OCI-LY3 (cell line): ENCODE data around the gene SPRYD7.

Experiments
- H2AFZ ChIP-seq: fragments of 200-600, 300-600 bp; shearing (Covaris generic); 2 replicates; pipeline ENCODE4 v1.6.0; 2014; ENCODE audit warnings: antibody characterized with exemption, low read depth, low read length
- H3K27ac ChIP-seq: fragments of 200-600, 300-600 bp; sonication (generic); 2 replicates; pipeline ENCODE4 v1.5.1; 2014; ENCODE audit warnings: mild to moderate bottlenecking, low read length, moderate library complexity, mixed read lengths
- H3K27me3 ChIP-seq: fragments of 200-600, 300-600 bp; sonication (generic); 2 replicates; pipeline ENCODE4 v1.6.1; 2014; ENCODE audit warnings: low read depth, low read length, mixed read lengths
- H3K36me3 ChIP-seq: fragments of 200-600, 300-600 bp; sonication (generic); replicated peaks from 2 replicates; pipeline ENCODE3; 2014; ENCODE audit warnings: low read depth, low read length, mixed read lengths
- H3K4me1 ChIP-seq: fragments of 300-600, 200-600 bp; sonication (generic); 2 replicates; pipeline ENCODE4 v1.6.1; 2014; ENCODE audit warnings: low read length, mixed read lengths
- H3K4me2 ChIP-seq: fragments of 200-600, 300-600 bp; sonication (generic); 2 replicates; pipeline ENCODE4 v1.6.1; 2014; ENCODE audit warnings: low read length, mixed read lengths
- H3K4me3 ChIP-seq: fragments of 300-600, 200-600 bp; sonication (generic); 2 replicates; pipeline ENCODE4 v1.5.1; 2014; ENCODE audit warnings: antibody characterized with exemption, mild to moderate bottlenecking, low read length, moderate library complexity
- H3K79me2 ChIP-seq: fragments of 300-600, 200-600 bp; shearing (Covaris generic); 2 replicates; pipeline ENCODE4 v1.6.1; 2014; ENCODE audit warnings: mild to moderate bottlenecking, low read length, mixed read lengths
- H3K9ac ChIP-seq: fragments of 300-600, 200-600 bp; shearing (Covaris generic); 2 replicates; pipeline ENCODE4 v1.6.0; 2014; ENCODE audit warnings: mild to moderate bottlenecking, low read length, moderate library complexity
- H3K9me3 ChIP-seq: fragments of 200-600, 300-600 bp; shearing (Covaris generic); 2 replicates; pipeline ENCODE4 v1.6.1; 2014; ENCODE audit warnings: low read length, mixed read lengths; ENCODE audit not compliant: insufficient read depth
- H4K20me1 ChIP-seq: fragments of 200-600, 300-600 bp; sonication (generic); 2 replicates; pipeline ENCODE4 v1.6.1; 2016; ENCODE audit warnings: low read length, mixed read lengths; ENCODE audit not compliant: insufficient read depth
- EZH2phosphoT487 ChIP-seq: fragments of 200-600 bp; shearing (Covaris generic); IDR thresholded peaks from 2 replicates; pipeline ENCODE4 v1.6.1; 2018; ENCODE audit warnings: antibody characterized with exemption, mixed run types, low read depth
- TF ChIP-seq, protein P1 (sequence below): fragments of 200-600, 300-600 bp; sonication (generic); IDR thresholded peaks from 2 replicates; pipeline ENCODE4 v1.5.1; 2014; ENCODE audit warnings: antibody characterized with exemption, low read length, low read depth

The SPRYD7 gene

GRCh38 chr13:49874430-49874829, 61.7 kb downstream of the SPRYD7 start:
- Histone ChIP-seq H4K20me1 (no peaks in the 10 kb centered on the region), H3K4me1 (no peaks in the 10 kb centered on the region), H3K4me3 (no peak overlapping the region), H3K4me2 (no peak overlapping the region), H2AFZ (no peak overlapping the region), H3K9ac (no peak overlapping the region), H3K27ac (no peak overlapping the region), H3K27me3 (no peaks in the 10 kb centered on the region), H3K9me3 (peaks cover 40% of the 10 kb centered on the region), H3K79me2 (no peaks in the 10 kb centered on the region), H3K36me3 (no peaks in the 10 kb centered on the region)
- TF ChIP-seq, protein P1, sequence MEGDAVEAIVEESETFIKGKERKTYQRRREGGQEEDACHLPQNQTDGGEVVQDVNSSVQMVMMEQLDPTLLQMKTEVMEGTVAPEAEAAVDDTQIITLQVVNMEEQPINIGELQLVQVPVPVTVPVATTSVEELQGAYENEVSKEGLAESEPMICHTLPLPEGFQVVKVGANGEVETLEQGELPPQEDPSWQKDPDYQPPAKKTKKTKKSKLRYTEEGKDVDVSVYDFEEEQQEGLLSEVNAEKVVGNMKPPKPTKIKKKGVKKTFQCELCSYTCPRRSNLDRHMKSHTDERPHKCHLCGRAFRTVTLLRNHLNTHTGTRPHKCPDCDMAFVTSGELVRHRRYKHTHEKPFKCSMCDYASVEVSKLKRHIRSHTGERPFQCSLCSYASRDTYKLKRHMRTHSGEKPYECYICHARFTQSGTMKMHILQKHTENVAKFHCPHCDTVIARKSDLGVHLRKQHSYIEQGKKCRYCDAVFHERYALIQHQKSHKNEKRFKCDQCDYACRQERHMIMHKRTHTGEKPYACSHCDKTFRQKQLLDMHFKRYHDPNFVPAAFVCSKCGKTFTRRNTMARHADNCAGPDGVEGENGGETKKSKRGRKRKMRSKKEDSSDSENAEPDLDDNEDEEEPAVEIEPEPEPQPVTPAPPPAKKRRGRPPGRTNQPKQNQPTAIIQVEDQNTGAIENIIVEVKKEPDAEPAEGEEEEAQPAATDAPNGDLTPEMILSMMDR, result no peak
- TF ChIP-seq EZH2phosphoT487, result no peak

DNA sequence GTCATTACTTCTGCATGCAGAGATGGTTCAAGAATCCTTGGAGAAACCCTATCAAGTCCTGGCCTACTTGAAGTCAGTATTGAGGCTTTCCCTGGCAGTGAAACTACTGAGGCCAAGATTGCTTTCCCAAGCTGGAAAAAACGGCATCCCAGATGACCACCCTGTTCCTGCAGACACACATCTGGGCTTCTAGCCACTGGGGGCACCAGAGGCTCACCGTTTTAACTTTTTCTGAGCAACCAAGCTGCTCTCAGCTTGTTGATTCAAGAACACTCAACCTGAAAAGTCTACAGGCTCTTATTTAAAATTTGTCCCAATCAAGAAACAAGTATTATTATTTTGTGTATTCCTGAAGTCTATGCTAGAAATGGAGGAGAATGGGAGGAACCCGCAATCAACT, 66.6 kb downstream of the SPRYD7 start:
- H3K4me3 ChIP-seq, result no peak overlapping the region
- no peaks in the 10 kb centered on the region for H3K79me2 ChIP-seq
- H3K9me3 ChIP-seq, result peaks cover 12% of the 10 kb centered on the region
- no peak overlapping the region for H2AFZ ChIP-seq
- H3K36me3 ChIP-seq, result no peaks in the 10 kb centered on the region
- H4K20me1 ChIP-seq, result no peaks in the 10 kb centered on the region
- H3K9ac ChIP-seq, result no peak overlapping the region
- no peak overlapping the region for H3K4me2 ChIP-seq
- no peak overlapping the region for H3K27ac ChIP-seq
- TF ChIP-seq, protein P1, result peak; percentile 32
- TF ChIP-seq EZH2phosphoT487, result no peak
- H3K4me1 ChIP-seq, result no peaks in the 10 kb centered on the region
- H3K27me3 ChIP-seq, result no peaks in the 10 kb centered on the region

GRCh38 chr13:49867834-49868233, 68.3 kb downstream of the SPRYD7 start:
- Histone ChIP-seq H3K9me3 (0 out of 2 replicates have a peak, but pooled peaks cover 2% of the 10 kb centered on the region), H3K36me3 (no peaks in the 10 kb centered on the region), H3K4me2 (no peak overlapping the region), H3K27me3 (no peaks in the 10 kb centered on the region), H3K4me3 (no peak overlapping the region), H3K9ac (no peak overlapping the region), H2AFZ (no peak overlapping the region), H4K20me1 (no peaks in the 10 kb centered on the region), H3K4me1 (no peaks in the 10 kb centered on the region), H3K79me2 (no peaks in the 10 kb centered on the region), H3K27ac (no peak overlapping the region)
- TF ChIP-seq, protein P1, result no peak
- TF ChIP-seq EZH2phosphoT487, result no peak

DNA sequence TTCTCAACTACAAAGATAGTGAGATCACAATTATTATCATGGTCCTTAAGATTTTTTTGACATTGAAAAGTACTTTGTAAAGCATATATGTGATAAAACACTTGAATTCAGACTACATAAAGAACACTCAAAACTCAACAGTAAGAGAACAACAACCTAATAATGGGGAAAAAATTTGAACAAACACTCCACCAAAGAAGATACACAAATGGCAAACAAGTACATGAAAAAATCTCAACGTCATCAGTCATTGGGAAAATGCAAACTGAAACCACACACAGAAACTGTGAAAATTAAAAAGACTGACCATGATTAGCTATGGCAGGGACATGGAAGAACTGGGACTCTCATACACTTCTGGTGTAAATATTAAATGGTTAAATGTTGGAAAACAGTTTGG, 70.9 kb downstream of the SPRYD7 start:
- H3K9ac ChIP-seq, result no peak overlapping the region
- no peak overlapping the region for H3K4me2 ChIP-seq
- no peak for TF ChIP-seq EZH2phosphoT487
- TF ChIP-seq, protein P1, result no peak
- no peaks in the 10 kb centered on the region for H3K79me2 ChIP-seq
- no peak overlapping the region for H2AFZ ChIP-seq
- H4K20me1 ChIP-seq, result no peaks in the 10 kb centered on the region
- no peaks in the 10 kb centered on the region for H3K36me3 ChIP-seq
- H3K9me3 ChIP-seq, result 0 out of 2 replicates have a peak, but pooled peaks cover 2% of the 10 kb centered on the region
- H3K4me3 ChIP-seq, result no peak overlapping the region
- H3K27me3 ChIP-seq, result no peaks in the 10 kb centered on the region
- no peak overlapping the region for H3K27ac ChIP-seq
- H3K4me1 ChIP-seq, result no peaks in the 10 kb centered on the region
